ENCODE results near the gene OR2AJ1.

The OR2AJ1 gene

DNA sequence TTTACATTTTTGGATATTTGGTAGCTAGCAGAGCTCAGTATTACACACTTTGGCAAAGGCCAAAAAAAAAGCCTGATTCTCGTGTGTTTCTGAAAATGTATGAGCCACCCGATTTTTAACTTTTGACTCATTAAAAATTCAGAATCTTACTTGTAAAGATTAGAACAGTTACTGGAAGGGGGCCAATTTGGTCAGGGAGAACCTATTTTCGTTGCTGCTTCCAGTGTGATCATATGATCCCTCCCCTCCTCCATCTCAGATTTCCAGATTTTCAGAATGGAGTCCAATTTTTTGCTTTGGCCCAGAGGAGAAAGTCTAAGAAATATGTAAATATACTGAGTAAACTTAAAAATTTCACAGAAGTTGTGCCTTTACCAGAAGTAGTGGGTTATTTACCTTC lies 37.1 kb downstream of the OR2AJ1 start:
- no peak for DNase-seq (ENCODE audit: extremely low read depth in 1 of 2, low read depth in 1 of 2)

DNA sequence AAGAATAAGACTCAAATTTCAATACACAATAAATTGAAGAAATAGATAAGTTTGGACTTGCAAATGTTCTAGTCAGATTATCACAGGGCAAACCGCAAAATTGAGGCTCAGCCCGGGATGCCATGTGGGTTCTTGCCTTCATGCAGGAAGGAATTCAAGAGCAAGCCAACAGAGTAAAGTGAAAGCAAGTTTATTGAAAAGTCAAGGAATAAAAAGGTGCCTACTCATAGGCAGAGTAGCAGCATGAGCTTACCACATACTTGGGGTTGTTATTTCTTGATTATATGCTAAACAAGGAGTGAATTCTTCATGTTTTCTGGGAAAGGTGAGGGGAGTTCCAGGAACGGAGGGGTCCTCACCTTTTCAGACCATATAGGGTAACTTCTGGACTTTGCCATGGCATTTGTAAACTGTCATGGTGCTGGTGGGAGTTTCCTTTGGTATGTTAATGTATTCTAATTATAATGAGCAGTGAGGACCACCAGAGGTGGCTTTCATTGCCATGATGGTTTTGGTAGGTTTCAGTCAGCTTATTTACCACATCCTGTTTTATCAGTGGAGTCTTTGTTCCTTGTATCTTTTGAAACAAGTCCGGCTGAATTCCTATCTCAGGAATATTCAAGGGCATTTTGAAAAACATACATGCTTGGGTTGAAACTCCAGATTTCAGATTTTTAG lies 38.4 kb downstream of the OR2AJ1 start:
- no peak for DNase-seq (ENCODE audit: extremely low read depth in 1 of 2, low read depth in 1 of 2)

DNA sequence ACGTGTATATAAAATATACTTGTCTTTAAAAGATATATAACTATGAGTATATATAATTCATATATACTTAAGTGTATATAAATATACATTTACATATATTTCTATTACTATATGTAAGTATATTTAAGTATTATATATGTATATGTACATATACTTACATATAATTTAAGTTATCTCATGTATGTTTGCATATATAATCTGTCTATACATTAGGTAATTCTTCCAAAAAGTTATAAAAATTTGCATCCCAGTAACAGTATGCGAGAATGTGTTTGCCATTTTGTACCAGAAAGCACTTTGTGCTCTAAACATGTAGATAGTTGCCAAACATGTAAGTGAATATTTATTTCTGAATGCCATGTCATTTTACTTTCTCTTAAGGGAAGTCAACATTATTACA lies 40.2 kb downstream of the OR2AJ1 start, which contains the start of gene OR2AK2:
Gene OR2AK2, plus strand, starts transcription at position 301 of the 400 bp plus-strand sequence. CDS start 144 bp downstream, outside the sequence.
- DNase-seq (ENCODE audit: extremely low read depth in 1 of 2, low read depth in 1 of 2) = no peak

DNA sequence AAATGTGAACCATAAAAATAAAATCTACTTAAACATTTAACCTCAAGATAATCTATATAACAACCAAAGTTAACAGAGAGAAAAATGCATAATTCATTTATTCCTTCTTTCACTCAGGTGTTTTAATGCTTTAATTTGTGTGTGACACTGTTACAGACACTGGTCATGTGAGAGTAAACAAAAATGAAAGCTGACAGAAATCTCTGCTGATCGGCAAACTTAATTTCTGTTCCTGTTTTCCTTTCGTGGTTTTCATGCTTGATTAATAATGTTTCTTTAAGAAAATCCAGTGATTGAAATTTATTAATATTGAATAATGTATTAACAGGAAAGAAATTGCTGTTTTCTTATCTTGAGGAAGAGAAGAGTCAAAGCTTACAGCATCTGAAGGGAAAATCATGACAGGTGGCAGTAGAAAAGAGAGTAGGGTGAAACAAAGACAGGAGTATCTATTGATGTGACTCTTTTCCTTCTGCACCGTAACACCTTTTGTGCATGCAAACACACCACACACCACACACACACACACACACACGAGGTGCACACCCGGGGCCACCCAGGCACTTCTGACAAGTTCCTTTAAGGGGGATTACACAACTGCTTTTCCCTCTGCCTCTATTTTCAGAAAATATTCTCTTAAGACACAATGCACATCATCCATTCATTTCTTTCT lies 42.0 kb downstream of the OR2AJ1 start:
- DNase-seq (ENCODE audit: extremely low read depth in 1 of 2, low read depth in 1 of 2) = no peak
